Transverse colon (tissue), 4 donors: ENCODE results near the gene SRM. TPM values are rescaled to one million over a fixed set of nuclear protein-coding genes. Genes with fewer than 3 reads are reported as not detected.

Experiments
- DNase-seq: peaks from one replicate; pipeline ENCODE4 v3.0.0-alpha.2; 2019
- H3K27ac ChIP-seq, 4 donors: fragments of 200-600 bp; sonication (generic); 2 replicates each; pipeline ENCODE4 v1.5.1; 2016 to 2018; ENCODE audit warnings: inconsistent platforms in 4 of 4
- H3K27me3 ChIP-seq: fragments of 200-600 bp; sonication (generic); 2 replicates; pipeline ENCODE4 v1.5.1; 2017; ENCODE audit warnings: inconsistent platforms
- H3K36me3 ChIP-seq, 4 donors: fragments of 200-600 bp; sonication (generic); 2 replicates each; pipeline ENCODE4 v1.5.1; 2017 to 2019; ENCODE audit warnings: inconsistent platforms in 4 of 4
- H3K4me1 ChIP-seq, 4 donors: fragments of 200-600 bp; sonication (generic); 2 replicates each; pipeline ENCODE4 v1.5.1; 2017 to 2020; ENCODE audit warnings: inconsistent platforms in 4 of 4
- H3K4me3 ChIP-seq, 4 donors: fragments of 200-600 bp; sonication (generic); 1 replicate in 1 of 4; 2 replicates in 3 of 4; pipeline versions ENCODE4 v1.5.1 to v1.6.1; 2017 to 2019; ENCODE audit warnings: inconsistent platforms in 4 of 4
- H3K9me3 ChIP-seq, 2 donors: fragments of 200-600 bp; sonication (generic); 2 replicates each; pipeline ENCODE4 v1.5.1; 2017 to 2019; ENCODE audit warnings: inconsistent platforms in 2 of 2
- EP300 ChIP-seq: sonication (generic); formaldehyde crosslinking; IDR thresholded peaks from one replicate; pipeline ENCODE4 v1.6.1; 2017; ENCODE audit warnings: antibody characterized with exemption, low read depth
- POLR2A ChIP-seq: fragments of 450-650 bp; IDR thresholded peaks from one replicate; pipeline ENCODE4 v1.6.1; 2016; ENCODE audit warnings: antibody characterized with exemption, mild to moderate bottlenecking, moderate library complexity
- POLR2AphosphoS5 ChIP-seq, 3 donors: sonication (generic); formaldehyde crosslinking; IDR thresholded peaks; one replicate each; pipeline ENCODE4 v1.6.1; 2016; ENCODE audit warnings: antibody characterized with exemption in 3 of 3
- WGBS, 2 donors: methylation state at CpG; one replicate each; pipeline ENCODE4 v1.1.5; 2018; ENCODE audit warnings: low coverage in 1 of 2; 5-methylcytosine and 5-hydroxymethylcytosine counted together
- in situ Hi-C, 4 donors: fragments of 200-750 bp; cut with MboI; loops; one replicate each; pipeline versions ENCODE4 v1.15.0 to v1.15.1; 2017; ENCODE audit warnings: low sequenced_read_pairs in 3 of 4, low pct_ligation_motif_present in 1 of 4, low pct_unique_long_range_greater_than_20kb in 1 of 4
- intact Hi-C: fragments of 100-400 bp; cut with DNase I; formaldehyde crosslinking; loops from one replicate; pipeline ENCODE4 v1.15.1; 2023; ENCODE audit warnings: low total_unique reads
- total RNA-seq, 4 donors: library from RNA; depleted of rRNA; stranded (reverse); fragments of >200 nt; gene quantifications; one replicate each; pipeline ENCODE4 v1.1.0, GENCODE V29; 2016
- TF ChIP-seq, protein P1 (sequence below), 5 experiments: fragments of 200-600 bp in 3 of 5; fragments of 450-650 bp in 2 of 5; sonication (generic) in 3 of 5; IDR thresholded peaks; 1 replicate in 2 of 5; 2 replicates in 3 of 5; pipeline ENCODE4 v1.5.1; 2016 to 2017; ENCODE audit warnings: antibody characterized with exemption in 5 of 5, inconsistent platforms in 3 of 5, mild to moderate bottlenecking in 2 of 5, moderate library complexity in 1 of 5

Gene SRM
- total RNA-seq, 4 donors from 2014 or later, result 13.0 to 25.1 (median 20.3) TPM

DNA sequence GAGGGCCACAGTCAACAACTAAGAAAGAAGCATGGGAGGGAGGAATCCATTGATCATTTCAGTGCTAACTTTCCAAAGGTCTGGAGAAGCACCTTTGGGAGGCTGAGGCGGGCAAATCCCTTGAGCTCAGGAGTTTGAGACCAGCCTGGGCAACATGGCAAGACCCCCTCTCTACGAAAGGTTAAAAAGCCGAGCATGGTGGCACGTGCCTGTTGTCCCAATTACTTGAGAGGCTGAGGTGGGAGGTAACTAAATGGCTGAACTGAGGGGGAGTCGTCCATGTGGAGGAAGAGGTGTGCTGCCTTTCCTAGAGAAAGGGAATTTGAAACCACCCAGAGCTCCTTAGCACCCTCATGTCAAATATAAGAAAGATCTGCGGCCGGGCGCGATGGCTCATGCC is 29.0 kb downstream of the SRM start:
- intact Hi-C loops (no loop called here), in situ Hi-C loops (loop anchor here in 3 of 4 donors (10.0 to 25.0 kb wide), 2 partner anchors 604 to 606 kb away; no protein-coding TSS in a partner anchor)
- Histone ChIP-seq H3K36me3 (peaks cover 0 to 5% (median 2%) of the 10 kb centered on the region in 4 donors), H3K4me3 (no peak overlapping the region), H3K4me1 (no peaks in the 10 kb centered on the region), H3K9me3 (no peaks in the 10 kb centered on the region), H3K27ac (no peak overlapping the region), H3K27me3 (no peaks in the 10 kb centered on the region)
- DNase-seq, result no peak
- TF ChIP-seq POLR2A (peak; percentile 20), POLR2AphosphoS5 (IDR thresholded peaks at IDR 0.05) (peak in 1 of 3 donors; percentile 36), EP300 (no peak)
- TF ChIP-seq, protein P1, sequence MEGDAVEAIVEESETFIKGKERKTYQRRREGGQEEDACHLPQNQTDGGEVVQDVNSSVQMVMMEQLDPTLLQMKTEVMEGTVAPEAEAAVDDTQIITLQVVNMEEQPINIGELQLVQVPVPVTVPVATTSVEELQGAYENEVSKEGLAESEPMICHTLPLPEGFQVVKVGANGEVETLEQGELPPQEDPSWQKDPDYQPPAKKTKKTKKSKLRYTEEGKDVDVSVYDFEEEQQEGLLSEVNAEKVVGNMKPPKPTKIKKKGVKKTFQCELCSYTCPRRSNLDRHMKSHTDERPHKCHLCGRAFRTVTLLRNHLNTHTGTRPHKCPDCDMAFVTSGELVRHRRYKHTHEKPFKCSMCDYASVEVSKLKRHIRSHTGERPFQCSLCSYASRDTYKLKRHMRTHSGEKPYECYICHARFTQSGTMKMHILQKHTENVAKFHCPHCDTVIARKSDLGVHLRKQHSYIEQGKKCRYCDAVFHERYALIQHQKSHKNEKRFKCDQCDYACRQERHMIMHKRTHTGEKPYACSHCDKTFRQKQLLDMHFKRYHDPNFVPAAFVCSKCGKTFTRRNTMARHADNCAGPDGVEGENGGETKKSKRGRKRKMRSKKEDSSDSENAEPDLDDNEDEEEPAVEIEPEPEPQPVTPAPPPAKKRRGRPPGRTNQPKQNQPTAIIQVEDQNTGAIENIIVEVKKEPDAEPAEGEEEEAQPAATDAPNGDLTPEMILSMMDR (IDR thresholded peaks at IDR 0.05), result no peak
- 83 to 84% methylated on average over 4 to 9 of the region's 9 CpGs for WGBS, 2 donors

- DNase-seq, result no peak
- Histone ChIP-seq H3K4me1 (no peaks in the 10 kb centered on the region), H3K9me3 (no peaks in the 10 kb centered on the region), H3K36me3 (peaks cover 0 to 27% (median 11%) of the 10 kb centered on the region in 4 donors), H3K4me3 (no peak overlapping the region), H3K27me3 (no peaks in the 10 kb centered on the region), H3K27ac (no peak overlapping the region)
- in situ Hi-C loops (loop anchor here in 2 of 4 donors (25.0 kb wide), 1 partner anchor 609 kb away; no protein-coding TSS in a partner anchor), intact Hi-C loops (no loop called here)
- 96 to 100% methylated on average over 1 to 3 of the region's 3 CpGs for WGBS, 2 donors
- TF ChIP-seq, protein P1 (IDR thresholded peaks at IDR 0.05), result no peak
- no peak for TF ChIP-seq EP300
- TF ChIP-seq POLR2A, result no peak
- no peak for TF ChIP-seq POLR2AphosphoS5 (IDR thresholded peaks at IDR 0.05)
Measured at GRCh38 chr1:11028018-11028417, 31.8 kb downstream of the SRM start.

DNA sequence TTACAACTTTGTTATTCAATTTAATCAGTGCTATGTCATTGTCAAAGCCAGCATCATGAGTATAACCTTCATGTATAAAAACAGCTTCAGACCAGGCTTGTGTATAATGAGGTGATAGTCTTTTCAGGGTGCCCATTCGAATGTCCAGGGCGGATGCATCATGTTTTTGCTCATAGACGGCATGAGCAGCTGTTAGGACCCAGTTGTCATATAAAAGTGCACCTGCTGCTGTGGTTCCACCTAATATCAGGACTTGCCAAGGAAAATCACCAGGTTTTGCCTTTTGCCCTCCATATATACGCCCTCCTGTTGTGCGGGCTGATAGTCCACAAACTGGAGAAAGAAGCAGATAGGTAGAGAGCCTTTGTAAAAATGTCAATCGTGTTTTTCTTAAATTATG is 32.5 kb downstream of the SRM start:
- Histone ChIP-seq H3K27ac (no peak overlapping the region), H3K9me3 (no peaks in the 10 kb centered on the region), H3K36me3 (peaks cover 0 to 34% (median 14%) of the 10 kb centered on the region in 4 donors), H3K4me1 (no peaks in the 10 kb centered on the region), H3K27me3 (no peaks in the 10 kb centered on the region), H3K4me3 (no peak overlapping the region)
- intact Hi-C loops, result no loop called here
- whole genome bisulfite sequencing, 2 donors, result 63 to 84% methylated on average over 4 to 6 of the region's 6 CpGs
- in situ Hi-C loops, result loop anchor here in 2 of 4 donors (25.0 kb wide), 1 partner anchor 610 kb away; no protein-coding TSS in a partner anchor
- no peak for TF ChIP-seq POLR2AphosphoS5 (IDR thresholded peaks at IDR 0.05)
- TF ChIP-seq EP300, result no peak
- TF ChIP-seq, protein P1 (IDR thresholded peaks at IDR 0.05), result no peak
- no peak for TF ChIP-seq POLR2A
- DNase-seq, result no peak

DNA sequence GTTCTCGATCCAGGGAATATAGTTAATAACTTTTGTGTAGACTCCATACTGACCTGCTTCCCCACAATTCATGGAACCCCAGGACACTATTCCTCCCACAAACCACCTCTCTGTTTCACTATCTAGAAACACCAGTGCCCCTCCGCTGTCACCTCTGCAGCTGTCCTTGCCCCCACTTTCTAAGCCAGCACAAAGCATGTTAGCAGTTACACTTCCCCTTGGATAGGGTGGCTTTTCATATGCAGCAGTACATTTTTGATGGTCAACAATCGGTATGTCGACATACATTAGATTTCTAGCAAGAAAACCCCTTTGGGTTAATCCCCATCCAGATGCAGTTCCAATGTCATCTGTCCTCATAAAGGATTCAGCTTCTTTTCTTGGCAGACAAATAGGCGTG is 32.9 kb downstream of the SRM start:
- in situ Hi-C loops, result loop anchor here in 2 of 4 donors (25.0 kb wide), 1 partner anchor 610 kb away; no protein-coding TSS in a partner anchor
- Histone ChIP-seq H3K4me3 (no peak overlapping the region), H3K4me1 (no peaks in the 10 kb centered on the region), H3K36me3 (peaks cover 0 to 38% (median 16%) of the 10 kb centered on the region in 4 donors), H3K9me3 (no peaks in the 10 kb centered on the region), H3K27me3 (no peaks in the 10 kb centered on the region), H3K27ac (no peak overlapping the region)
- no peak for DNase-seq
- intact Hi-C loops, result no loop called here
- WGBS, 2 donors, result 93% methylated on average over 3 to 5 of the region's 5 CpGs
- TF ChIP-seq POLR2AphosphoS5 (IDR thresholded peaks at IDR 0.05) (no peak), POLR2A (no peak), EP300 (no peak)
- TF ChIP-seq, protein P1 (IDR thresholded peaks at IDR 0.05), result no peak
